ENCODE data around the gene ELF4. TPM values are rescaled to one million over a fixed set of nuclear protein-coding genes. Genes with fewer than 3 reads are reported as not detected.

The ELF4 gene
- total and polyA plus RNA-seq, 10 of the 15 experiments (the other 5 are each of a cell fraction or from before 2014, with no cell fraction given): 4.0 to 36.7 (median 22.6) TPM

DNA sequence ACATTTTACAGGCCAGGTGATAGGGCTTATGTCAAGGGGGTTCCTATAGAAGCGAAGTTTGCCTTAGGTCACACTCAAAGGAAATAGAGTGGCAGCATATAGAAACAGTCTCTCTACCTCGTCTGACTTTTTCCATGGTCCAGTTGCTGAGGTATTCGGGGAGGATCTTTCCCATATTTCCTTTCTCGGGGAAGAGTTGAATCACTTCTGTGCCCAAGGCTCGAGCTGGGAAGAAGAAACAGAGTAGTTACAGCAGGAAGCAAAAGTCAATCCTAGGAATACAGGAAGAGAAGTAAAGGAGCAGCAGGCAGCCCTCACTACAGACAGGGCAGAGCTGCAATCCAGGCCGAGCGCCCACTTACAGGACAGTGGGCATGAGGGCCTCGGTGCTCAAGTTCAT is 26.7 kb upstream of the ELF4 start (continued):
- TF ChIP-seq, protein P1, sequence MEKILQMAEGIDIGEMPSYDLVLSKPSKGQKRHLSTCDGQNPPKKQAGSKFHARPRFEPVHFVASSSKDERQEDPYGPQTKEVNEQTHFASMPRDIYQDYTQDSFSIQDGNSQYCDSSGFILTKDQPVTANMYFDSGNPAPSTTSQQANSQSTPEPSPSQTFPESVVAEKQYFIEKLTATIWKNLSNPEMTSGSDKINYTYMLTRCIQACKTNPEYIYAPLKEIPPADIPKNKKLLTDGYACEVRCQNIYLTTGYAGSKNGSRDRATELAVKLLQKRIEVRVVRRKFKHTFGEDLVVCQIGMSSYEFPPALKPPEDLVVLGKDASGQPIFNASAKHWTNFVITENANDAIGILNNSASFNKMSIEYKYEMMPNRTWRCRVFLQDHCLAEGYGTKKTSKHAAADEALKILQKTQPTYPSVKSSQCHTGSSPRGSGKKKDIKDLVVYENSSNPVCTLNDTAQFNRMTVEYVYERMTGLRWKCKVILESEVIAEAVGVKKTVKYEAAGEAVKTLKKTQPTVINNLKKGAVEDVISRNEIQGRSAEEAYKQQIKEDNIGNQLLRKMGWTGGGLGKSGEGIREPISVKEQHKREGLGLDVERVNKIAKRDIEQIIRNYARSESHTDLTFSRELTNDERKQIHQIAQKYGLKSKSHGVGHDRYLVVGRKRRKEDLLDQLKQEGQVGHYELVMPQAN (conservative IDR thresholded peaks at IDR 0.05): no peak
- TF ChIP-seq NBN (IDR thresholded peaks at IDR 0.05) (no peak), MTA2 (IDR thresholded peaks at IDR 0.05; ENCODE audit: low read depth) (no peak)
- TF ChIP-seq, protein P2, sequence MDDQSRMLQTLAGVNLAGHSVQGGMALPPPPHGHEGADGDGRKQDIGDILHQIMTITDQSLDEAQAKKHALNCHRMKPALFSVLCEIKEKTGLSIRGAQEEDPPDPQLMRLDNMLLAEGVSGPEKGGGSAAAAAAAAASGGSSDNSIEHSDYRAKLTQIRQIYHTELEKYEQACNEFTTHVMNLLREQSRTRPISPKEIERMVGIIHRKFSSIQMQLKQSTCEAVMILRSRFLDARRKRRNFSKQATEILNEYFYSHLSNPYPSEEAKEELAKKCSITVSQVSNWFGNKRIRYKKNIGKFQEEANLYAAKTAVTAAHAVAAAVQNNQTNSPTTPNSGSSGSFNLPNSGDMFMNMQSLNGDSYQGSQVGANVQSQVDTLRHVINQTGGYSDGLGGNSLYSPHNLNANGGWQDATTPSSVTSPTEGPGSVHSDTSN (IDR thresholded peaks at IDR 0.05; ENCODE audit: insufficient replicate concordance, low read depth, low read length): no peak

DNA sequence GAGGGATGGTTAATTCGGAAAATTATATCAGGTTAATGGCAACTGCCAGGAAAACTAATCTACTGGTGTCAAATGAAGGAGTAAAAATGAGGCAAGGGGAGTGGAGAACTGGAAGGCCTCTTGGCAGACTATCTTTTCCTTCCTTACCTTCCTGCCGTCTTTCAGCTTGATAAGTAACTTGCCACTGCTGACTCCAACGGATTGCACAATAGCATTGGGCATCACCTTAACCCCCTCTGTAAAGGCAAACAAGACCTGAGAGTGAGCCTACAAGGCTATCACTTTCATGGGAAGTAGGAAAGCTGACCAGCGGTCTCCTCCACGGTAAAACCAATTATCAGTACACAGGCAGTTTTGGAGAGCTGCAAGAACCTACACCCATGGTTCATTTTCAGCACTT is 26.2 kb upstream of the ELF4 start:
- ChIA-PET RAD21 (ENCODE audit: unreplicated experiment) (no interaction called here), CTCF (interaction anchor here (1.5 kb wide), 1 partner anchor 56 kb away, joined by 6 read pairs; no protein-coding TSS in a partner anchor), SMC1A (ENCODE audit: uncharacterized antibody, unreplicated experiment) (interaction anchor here (1.5 kb wide), 1 partner anchor 23 kb away, joined by 8 read pairs; no protein-coding TSS in a partner anchor), POLR2A (no interaction called here)
- no peaks in the 10 kb centered on the region for H4K20me1 ChIP-seq (ENCODE audit: control insufficient read depth, insufficient read depth)
- H3K4me1 ChIP-seq (ENCODE audit: control insufficient read depth, insufficient read depth, low read length): no peaks in the 10 kb centered on the region
- peaks cover 0 to 8% of the 10 kb centered on the region in 2 experiments; a peak in 1 of 4 replicates for H3K36me3 ChIP-seq (ENCODE audit: control insufficient read depth in 2 of 2, insufficient read depth in 2 of 2, low read length in 1 of 2)
- BruUV-seq (replicated peaks): no TSS peak
- H3K79me2 ChIP-seq (ENCODE audit: control insufficient read depth, insufficient read depth, low read length): no peaks in the 10 kb centered on the region
- no peak overlapping the region for H3K4me3 ChIP-seq
- DNase-seq (ENCODE audit: low read depth, low spot score) (no peak), ATAC-seq (no peak), FAIRE-seq (no peak)
- no peak overlapping the region for H3K27ac ChIP-seq (ENCODE audit: control insufficient read depth, insufficient read depth)
- 78% methylated on average over 5 of the region's 5 CpGs for WGBS (ENCODE audit: insufficient coverage, insufficient replicate concordance, low lambda C conversion rate, missing lambda C conversion rate)
- in situ Hi-C loops (cut with MboI): no loop called here
- TF ChIP-seq RCOR1 (conservative IDR thresholded peaks at IDR 0.05; ENCODE audit: low read depth, low read length): no peak
- TF ChIP-seq YY1 (IDR thresholded peaks at IDR 0.05; ENCODE audit: low read depth, low read length): no peak
- no peak for TF ChIP-seq CREB1 (IDR thresholded peaks at IDR 0.05; ENCODE audit: low read depth)
- no peak for TF ChIP-seq SMC3 (IDR thresholded peaks at IDR 0.05; ENCODE audit: borderline replicate concordance, low read length)
- TF ChIP-seq PML (IDR thresholded peaks at IDR 0.05; ENCODE audit: low read length): no peak
- TF ChIP-seq IRF4 (IDR thresholded peaks at IDR 0.05; ENCODE audit: low read depth, low read length): no peak
- no peak for TF ChIP-seq STAT1 (conservative IDR thresholded peaks at IDR 0.05)
- TF ChIP-seq BCL11A (IDR thresholded peaks at IDR 0.05; ENCODE audit: low read depth, low read length): no peak
- TF ChIP-seq LARP7 (IDR thresholded peaks at IDR 0.05): no peak
- TF ChIP-seq CHD4 (IDR thresholded peaks at IDR 0.05): no peak
- no peak for TF ChIP-seq MYB (IDR thresholded peaks at IDR 0.05; ENCODE audit: borderline replicate concordance, low read depth, low read length)
- TF ChIP-seq, protein P3, sequence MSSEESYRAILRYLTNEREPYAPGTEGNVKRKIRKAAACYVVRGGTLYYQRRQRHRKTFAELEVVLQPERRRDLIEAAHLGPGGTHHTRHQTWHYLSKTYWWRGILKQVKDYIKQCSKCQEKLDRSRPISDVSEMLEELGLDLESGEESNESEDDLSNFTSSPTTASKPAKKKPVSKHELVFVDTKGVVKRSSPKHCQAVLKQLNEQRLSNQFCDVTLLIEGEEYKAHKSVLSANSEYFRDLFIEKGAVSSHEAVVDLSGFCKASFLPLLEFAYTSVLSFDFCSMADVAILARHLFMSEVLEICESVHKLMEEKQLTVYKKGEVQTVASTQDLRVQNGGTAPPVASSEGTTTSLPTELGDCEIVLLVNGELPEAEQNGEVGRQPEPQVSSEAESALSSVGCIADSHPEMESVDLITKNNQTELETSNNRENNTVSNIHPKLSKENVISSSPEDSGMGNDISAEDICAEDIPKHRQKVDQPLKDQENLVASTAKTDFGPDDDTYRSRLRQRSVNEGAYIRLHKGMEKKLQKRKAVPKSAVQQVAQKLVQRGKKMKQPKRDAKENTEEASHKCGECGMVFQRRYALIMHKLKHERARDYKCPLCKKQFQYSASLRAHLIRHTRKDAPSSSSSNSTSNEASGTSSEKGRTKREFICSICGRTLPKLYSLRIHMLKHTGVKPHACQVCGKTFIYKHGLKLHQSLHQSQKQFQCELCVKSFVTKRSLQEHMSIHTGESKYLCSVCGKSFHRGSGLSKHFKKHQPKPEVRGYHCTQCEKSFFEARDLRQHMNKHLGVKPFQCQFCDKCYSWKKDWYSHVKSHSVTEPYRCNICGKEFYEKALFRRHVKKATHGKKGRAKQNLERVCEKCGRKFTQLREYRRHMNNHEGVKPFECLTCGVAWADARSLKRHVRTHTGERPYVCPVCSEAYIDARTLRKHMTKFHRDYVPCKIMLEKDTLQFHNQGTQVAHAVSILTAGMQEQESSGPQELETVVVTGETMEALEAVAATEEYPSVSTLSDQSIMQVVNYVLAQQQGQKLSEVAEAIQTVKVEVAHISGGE (CRISPR knock-in tag; IDR thresholded peaks at IDR 0.05): no peak
- H3K4me2 ChIP-seq (ENCODE audit: control insufficient read depth, insufficient read depth): no peak overlapping the region
- H3K27me3 ChIP-seq (replicated peaks in 1 of 2; ENCODE audit: control insufficient read depth in 2 of 2, insufficient read depth in 2 of 2, low read length in 1 of 2): no peaks in the 10 kb centered on the region
- intact Hi-C loops (cut with micrococcal nuclease; ENCODE audit: unreplicated experiment): no loop called here
- no peak overlapping the region for H2AFZ ChIP-seq (ENCODE audit: control insufficient read depth, low read depth, low read length)
- no peaks in the 10 kb centered on the region for H3K9me3 ChIP-seq (replicated peaks; ENCODE audit: control insufficient read depth, insufficient read depth, low read length)
- H3K9ac ChIP-seq (ENCODE audit: control insufficient read depth, insufficient read depth, low read length): no peak overlapping the region

Data from GM12878 (cell line).